HL-60 (cell line): ENCODE results near the gene NEK7.

ENCODE experiments used
- DNase-seq, 2 experiments: peaks; one replicate each; pipeline ENCODE4 v3.0.0-alpha.2; 2010 to 2020; ENCODE audit warnings: low read depth in 1 of 2, low spot score in 1 of 2
- H3K27ac ChIP-seq: fragments of 250-450 bp; sonication (Bioruptor Pico); replicated peaks from 2 replicates; pipeline ENCODE4 v1.5.1; 2020; ENCODE audit warnings: mild to moderate bottlenecking, moderate library complexity
- H3K27me3 ChIP-seq: fragments of 250-450 bp; sonication (Bioruptor Pico); 2 replicates; pipeline ENCODE4 v1.5.1; 2021; ENCODE audit warnings: mild to moderate bottlenecking, moderate library complexity; ENCODE audit not compliant: insufficient read depth, poor library complexity, severe bottlenecking
- H3K4me3 ChIP-seq: replicated peaks from 2 replicates; pipeline ENCODE4 v1.5.1; 2011; ENCODE audit warnings: mild to moderate bottlenecking, control low read depth, low read length; ENCODE audit not compliant: insufficient read depth
- CTCF ChIP-seq: IDR thresholded peaks from one replicate; pipeline ENCODE4 v1.5.1; 2011; ENCODE audit warnings: low read length, control low read depth, inconsistent platforms; ENCODE audit not compliant: insufficient read depth
- GABPA ChIP-seq: IDR thresholded peaks from 2 replicates; pipeline ENCODE4 v1.6.1; 2012; ENCODE audit warnings: low read depth
- POLR2AphosphoS5 ChIP-seq: IDR thresholded peaks from 2 replicates; pipeline ENCODE4 v1.6.1; 2012; ENCODE audit warnings: low read depth
- REST ChIP-seq: IDR thresholded peaks from 2 replicates; pipeline ENCODE4 v1.6.1; 2012; ENCODE audit warnings: low read depth; ENCODE audit not compliant: insufficient replicate concordance
- SPI1 ChIP-seq: IDR thresholded peaks from 2 replicates; pipeline ENCODE4 v1.6.1; 2012; ENCODE audit warnings: low read depth, mild to moderate bottlenecking, borderline replicate concordance

NEK7 gene

GRCh38 chr1:198141668-198142351 lies 15.0 kb upstream of the NEK7 start:
- TF ChIP-seq POLR2AphosphoS5, result no peak
- TF ChIP-seq GABPA, result no peak
- TF ChIP-seq REST, result no peak
- no peak for TF ChIP-seq SPI1
- no peak for TF ChIP-seq CTCF
- no peak for DNase-seq
- Histone ChIP-seq H3K27me3 (no peaks in the 10 kb centered on the region), H3K4me3 (no peak overlapping the region), H3K27ac (no peak overlapping the region)

- no peak for DNase-seq
- H3K27ac ChIP-seq, result no peak overlapping the region
Measured at GRCh38 chr1:198143797-198144196, 13.0 kb upstream of the NEK7 start.

More at GRCh38 chr1:198143797-198144196, 13.0 kb upstream of the NEK7 start:
- no peak for TF ChIP-seq GABPA
- TF ChIP-seq CTCF, result no peak
- no peak for TF ChIP-seq REST
- no peak for TF ChIP-seq POLR2AphosphoS5
- TF ChIP-seq SPI1, result no peak
- Histone ChIP-seq H3K4me3 (no peak overlapping the region), H3K27me3 (no peaks in the 10 kb centered on the region)
